Choroid plexus epithelial cell (primary cell): Measurements from ENCODE around the gene SPECC1L.

Experiments
- DNase-seq: peaks from one replicate; pipeline ENCODE4 v3.0.0-alpha.2; 2010; ENCODE audit warnings: low read depth
- H3K4me3 ChIP-seq: 2 replicates; pipeline ENCODE4 v1.5.1; 2011; ENCODE audit warnings: low read depth, mild to moderate bottlenecking, control low read depth, low read length, moderate library complexity
- TF ChIP-seq, protein P1 (sequence below): conservative IDR thresholded peaks from 2 replicates; pipeline ENCODE4 v1.5.1; 2011; ENCODE audit warnings: low read depth, mild to moderate bottlenecking, control low read depth, inconsistent platforms, low read length, moderate library complexity

The SPECC1L gene

DNA sequence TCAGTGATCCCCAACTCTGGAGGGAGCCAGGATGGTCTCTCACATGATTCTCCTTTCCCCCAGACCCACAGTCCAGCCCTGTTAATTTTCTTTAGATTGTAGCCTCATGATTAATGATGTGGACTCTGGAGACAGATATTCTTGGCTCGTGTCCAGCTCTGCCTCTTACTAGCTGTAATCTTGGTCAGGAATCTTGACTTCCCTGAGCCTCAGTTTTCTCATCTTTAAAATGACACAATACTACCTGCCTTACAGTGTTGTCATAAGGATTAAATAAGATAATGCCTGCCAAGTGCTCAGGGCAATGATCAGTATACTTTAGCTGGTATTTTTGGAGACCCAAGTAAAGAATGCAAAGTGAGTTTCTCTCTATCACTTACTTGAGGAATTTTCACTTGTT lies 60.0 kb downstream of the SPECC1L start:
- TF ChIP-seq, protein P1, sequence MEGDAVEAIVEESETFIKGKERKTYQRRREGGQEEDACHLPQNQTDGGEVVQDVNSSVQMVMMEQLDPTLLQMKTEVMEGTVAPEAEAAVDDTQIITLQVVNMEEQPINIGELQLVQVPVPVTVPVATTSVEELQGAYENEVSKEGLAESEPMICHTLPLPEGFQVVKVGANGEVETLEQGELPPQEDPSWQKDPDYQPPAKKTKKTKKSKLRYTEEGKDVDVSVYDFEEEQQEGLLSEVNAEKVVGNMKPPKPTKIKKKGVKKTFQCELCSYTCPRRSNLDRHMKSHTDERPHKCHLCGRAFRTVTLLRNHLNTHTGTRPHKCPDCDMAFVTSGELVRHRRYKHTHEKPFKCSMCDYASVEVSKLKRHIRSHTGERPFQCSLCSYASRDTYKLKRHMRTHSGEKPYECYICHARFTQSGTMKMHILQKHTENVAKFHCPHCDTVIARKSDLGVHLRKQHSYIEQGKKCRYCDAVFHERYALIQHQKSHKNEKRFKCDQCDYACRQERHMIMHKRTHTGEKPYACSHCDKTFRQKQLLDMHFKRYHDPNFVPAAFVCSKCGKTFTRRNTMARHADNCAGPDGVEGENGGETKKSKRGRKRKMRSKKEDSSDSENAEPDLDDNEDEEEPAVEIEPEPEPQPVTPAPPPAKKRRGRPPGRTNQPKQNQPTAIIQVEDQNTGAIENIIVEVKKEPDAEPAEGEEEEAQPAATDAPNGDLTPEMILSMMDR: no peak
- DNase-seq: peak; percentile 26

DNA sequence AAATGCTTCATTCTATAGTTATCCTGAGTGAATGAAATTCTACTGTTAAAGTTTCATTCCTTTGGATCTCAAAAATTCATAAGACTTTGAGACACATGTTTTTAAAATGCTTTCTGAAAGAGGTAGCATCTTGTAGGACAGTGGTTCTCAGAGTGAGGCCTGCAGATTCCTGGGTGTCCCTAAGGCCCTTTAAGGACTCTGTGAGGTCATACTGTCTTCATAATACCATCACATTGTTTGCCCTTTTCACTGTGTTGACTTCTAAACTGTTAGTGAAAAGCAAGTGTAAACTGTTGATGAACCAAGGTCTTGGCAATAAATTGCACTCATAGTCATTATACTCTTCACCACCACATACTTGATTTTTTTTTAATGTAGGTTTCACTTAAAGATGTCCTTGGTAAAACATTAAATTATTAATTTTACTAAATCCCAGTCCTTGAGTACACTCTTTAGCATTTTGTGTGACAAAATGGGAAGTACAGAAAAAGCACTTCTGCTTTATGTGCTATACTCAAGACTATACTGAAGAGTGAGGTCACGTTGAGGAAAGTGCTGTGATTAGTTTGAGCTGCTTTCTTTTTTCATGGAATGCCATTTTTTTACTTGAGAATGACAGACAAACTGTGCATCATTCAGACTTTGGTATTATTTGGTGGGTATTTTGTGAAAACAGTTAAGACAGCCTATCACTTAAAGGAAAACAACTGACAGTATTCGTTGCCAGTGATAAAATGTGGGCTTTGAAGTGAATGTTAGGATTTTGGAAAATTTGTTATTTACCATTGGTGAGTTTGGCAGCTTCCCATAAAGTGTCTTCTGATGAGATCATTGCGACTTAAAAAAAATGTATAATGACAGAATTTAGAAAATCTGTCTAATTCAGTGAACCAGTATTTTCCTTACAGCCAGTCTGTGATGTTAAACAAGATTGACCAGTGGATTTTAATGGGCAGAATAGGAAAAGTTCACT lies 61.1 kb downstream of the SPECC1L start:
- DNase-seq: peak; percentile 39
- H3K4me3 ChIP-seq: no peak overlapping the region
- TF ChIP-seq, protein P1: no peak

More for the DNA sequence above, 60.0 kb downstream of the SPECC1L start:
- H3K4me3 ChIP-seq: no peak overlapping the region

DNA sequence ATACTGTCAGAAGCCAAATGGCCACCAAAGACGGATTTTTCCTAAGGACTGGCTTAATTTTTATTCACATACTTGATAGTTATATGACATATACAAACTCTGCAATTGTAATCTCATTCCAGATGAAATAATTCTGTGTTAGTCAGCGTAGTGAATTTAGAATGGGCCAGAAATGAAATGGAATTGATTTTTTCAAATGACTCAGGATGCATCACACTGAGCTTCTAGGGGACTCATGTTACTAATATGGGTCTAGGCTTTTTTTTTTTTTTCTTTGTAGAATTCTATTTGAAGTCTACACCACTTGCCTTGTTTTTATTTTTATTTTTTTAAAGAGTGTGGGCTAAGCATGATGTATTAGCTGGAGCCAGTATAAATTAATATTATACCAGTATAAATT lies 62.7 kb downstream of the SPECC1L start:
- TF ChIP-seq, protein P1: no peak
- peak; percentile 56 for DNase-seq
- H3K4me3 ChIP-seq: no peak overlapping the region

DNA sequence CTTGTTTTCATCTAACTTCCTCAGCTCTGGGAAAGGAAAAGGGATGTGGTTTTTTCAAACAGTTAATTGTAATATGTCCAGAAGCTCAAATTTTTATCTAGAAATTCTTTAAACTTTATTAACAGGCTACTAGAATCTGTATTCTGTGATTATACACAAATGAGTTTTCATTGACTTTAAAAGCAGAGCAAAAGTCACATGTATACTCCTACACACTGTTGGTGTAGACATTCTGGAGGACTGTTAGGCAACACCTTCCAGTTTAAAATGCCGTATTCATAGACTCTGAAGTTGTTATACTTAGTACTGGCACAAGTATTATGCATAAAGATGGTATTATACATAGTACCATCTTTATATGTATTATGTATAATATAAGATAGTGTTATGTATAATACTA lies 64.9 kb downstream of the SPECC1L start:
- TF ChIP-seq, protein P1: no peak
- no peak overlapping the region for H3K4me3 ChIP-seq
- DNase-seq: peak; percentile 45

DNA sequence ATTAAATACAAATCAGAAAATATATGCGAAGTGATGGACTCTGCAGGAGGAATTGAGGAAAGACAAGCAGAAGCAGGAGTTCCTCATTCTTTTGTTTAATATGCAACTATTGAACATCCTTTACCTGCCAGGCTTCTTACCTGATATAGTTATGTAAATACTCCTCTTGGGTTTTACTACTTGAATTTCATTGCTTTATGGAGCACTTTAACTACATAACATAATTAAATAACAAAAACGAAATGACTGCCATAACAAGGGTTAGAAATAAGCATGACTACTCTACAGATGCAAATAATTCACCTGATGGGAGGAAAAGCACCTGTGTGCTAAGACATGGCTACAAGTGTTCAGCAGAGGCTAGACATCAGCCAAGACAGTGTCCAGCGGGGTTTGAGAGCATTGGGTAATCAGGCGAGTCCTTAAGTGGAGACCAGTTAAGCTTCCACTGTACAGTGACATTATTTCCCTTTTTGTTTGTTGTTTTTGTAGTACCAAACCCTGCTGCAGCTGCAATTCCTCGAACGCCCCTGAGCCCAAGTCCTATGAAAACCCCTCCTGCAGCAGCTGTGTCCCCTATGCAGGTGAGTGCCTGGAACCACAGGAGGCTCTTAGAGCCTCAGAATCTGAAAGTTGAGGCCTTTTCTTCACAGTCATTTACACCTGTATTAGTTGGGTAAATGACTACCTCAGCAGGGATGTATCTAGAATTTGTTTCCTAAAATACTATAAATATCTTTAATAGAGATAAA lies 67.4 kb downstream of the SPECC1L start:
- no peak for DNase-seq
- TF ChIP-seq, protein P1: no peak
- no peak overlapping the region for H3K4me3 ChIP-seq

DNA sequence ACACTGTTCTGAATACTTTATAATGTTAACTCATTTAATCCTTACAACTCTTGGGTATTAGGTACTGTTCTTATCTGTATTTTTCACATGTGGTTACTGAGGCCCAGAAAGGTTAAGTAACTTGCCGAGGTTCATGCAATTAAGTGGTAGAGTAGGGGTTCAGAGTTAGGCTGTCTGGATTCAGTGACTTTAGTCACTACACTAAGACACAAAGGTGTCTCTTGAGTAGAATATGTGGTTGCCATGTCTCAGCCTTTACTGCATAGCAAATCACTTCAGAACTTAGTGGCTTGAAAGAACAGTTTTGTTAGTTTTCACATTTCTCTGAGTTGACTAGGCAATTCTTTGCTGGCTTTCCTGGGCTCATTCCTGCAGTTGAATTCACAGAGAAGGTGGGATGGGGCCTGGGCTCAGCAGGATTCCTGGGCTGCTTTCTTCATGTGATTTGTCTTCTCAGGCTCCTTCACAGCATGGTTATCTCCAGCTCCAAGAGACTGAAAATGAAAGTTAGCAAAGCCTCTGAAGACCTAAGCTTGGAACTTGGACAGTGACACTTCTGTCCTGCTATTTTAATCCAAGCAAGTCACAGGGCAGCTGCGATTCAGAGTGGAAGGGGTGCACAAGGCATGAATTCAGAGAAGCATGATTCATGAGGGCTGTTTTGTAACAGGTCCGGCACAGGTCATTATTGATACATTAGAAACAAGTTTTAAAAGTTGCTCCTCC lies 68.3 kb downstream of the SPECC1L start:
- DNase-seq: peak; percentile 83
- TF ChIP-seq, protein P1: no peak
- peak overlapping the region; percentile 17 for H3K4me3 ChIP-seq
